Stimulated activated CD8-positive, alpha-beta memory T cell treated with anti-CD3 and anti-CD28 coated beads, Interleukin-15, amount 100 ng/mL, for 4 hours (primary cell): ENCODE data around the gene IL1R2.

Experiments
- DNase-seq, 2 donors: peaks; one replicate each; pipeline ENCODE4 v3.0.0-alpha.2; 2020; ENCODE audit warnings: low read depth in 2 of 2

The IL1R2 gene

DNA sequence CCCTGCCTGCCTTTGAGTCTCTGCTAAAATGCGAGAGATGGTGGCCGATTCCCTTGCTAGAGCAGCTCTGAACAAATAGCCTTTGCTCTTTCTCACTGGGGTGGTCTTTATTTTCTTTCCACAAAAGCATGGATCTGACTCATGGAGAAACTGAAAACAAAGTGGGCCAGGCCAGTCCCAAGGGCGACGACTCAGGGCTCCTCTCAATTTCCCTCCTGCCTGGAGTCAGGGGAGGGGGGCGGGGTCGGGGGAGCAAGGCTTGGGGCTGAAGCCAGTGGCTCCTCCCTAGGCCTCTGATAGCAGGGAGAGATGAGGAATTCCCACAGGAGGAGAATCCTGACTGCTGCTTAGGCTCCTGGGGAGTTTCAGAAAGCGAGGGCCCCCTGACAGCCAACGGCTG is 17.1 kb upstream of the IL1R2 start:
- DNase-seq = no peak

GRCh38 chr2:101975171-101975870 is 16.4 kb upstream of the IL1R2 start:
- DNase-seq = no peak

DNA sequence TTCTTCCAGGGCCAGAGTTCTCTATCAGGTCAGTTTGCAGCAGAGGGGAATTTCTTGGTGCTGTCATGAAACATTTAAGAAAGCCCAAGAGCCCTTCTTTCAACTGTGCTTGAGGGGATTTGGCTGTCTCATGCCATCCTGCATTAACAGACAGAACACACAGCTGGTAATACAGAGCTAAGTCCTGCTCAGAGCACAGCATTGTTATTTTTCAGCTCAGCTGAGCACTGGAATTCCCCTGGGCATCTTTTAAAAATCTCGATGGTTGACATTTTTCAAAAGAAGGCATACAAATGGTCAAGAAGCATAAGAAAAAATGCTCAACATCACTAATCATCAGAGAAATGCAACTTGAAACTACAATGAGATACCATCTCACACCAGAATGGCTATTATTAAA is 14.9 kb upstream of the IL1R2 start:
- DNase-seq = no peak

DNA sequence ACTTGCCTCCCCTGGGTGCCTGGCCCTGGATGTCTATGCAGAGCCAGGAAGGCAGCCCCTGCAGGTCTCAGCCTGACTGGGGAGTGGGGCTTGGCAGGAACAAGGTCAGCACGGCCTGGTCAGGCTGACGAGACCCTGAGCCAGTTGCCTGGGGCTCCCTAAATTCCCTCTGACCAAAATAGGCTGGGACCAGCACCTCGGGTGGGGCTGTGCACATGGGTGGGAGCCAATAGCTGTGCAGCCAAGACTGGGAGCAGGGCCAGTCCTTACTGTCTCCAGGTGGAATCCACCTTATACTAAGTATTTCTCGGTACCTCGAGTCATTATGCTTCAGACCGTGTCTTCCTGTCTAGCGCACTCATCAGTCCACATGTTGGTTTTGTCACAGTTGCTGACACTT is 11.4 kb upstream of the IL1R2 start:
- DNase-seq = no peak

DNA sequence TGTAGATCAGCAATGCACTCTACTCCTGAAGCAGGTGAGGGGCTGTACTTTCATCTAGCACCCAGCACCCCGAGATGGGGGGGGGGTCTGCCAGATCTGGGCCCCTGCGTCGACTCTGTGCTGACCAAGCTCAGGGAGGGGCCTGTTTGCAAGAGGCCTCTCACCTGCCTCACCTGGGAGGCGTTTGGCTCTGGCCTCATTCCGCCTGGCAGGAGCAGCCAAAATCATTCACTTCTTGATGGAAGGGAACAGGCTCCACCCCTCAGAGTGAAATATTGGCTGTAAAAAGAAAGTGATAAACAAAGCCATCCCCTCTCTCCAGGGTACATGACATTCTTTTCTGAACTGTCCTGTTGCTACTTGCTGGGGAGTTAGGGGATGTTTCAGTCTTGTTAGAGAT is 10.7 kb upstream of the IL1R2 start:
- no peak for DNase-seq

GRCh38 chr2:101981504-101981903 is 10.3 kb upstream of the IL1R2 start:
- DNase-seq = no peak

- DNase-seq = no peak
Observed at GRCh38 chr2:101982495-101983029, 9.2 kb upstream of the IL1R2 start.

DNA sequence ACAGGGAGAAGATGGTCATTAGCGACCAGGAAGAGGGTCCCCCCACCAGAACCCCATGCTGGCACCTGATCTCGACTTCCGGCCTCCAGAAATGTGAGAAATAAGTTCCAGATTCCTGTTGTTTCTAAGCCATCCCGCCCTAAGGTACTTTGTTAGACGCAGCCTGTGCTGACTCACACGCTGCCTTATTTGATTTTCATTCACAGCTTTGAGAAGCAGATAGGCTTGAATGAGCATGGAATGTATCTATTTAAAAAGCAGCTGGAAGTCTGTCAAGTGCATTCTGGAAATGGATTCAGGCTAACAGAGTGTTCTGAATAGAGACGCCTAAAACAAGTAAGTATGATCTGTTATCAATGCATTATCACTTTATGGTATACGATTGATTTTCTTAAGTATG is 8.3 kb upstream of the IL1R2 start:
- no peak for DNase-seq

DNA sequence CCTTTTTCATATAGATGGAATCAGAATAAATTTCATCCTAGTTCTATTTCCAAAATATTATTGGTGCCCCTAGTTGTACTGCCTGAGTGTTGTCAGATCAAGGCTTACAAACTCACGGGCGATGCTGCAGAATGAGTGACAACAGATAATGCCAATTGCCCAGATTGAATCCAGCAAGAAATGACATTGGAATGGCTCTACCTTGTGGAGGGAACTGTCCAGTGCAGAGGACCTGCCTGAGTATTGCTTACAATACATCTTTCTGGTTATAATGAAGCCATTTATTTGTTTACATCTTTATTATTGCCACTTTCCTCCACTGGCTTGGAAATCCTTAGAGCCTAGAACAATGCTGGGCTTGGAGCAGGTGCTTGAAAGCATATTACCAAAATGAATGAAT is 7.8 kb upstream of the IL1R2 start:
- DNase-seq = no peak

DNA sequence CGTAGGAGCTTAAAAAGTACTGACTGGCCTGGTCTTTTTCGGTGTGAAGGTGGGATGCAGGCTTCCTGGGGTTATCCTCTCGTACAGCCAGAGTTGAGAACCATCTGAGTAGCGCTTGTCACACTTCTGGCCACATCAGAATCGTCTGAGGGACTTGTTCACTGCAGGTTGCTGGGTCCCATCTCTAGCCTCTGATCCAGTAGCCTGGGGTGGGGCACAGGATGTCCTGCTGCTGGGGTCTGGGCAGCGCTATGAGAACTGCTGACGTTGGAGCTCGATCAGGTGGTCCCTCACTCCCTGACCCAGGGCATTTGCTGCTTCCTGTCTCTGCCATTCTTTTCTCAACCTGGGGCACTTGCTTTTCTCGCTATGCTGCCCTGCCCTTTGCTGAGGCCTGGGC is 7.1 kb upstream of the IL1R2 start:
- no peak for DNase-seq

DNA sequence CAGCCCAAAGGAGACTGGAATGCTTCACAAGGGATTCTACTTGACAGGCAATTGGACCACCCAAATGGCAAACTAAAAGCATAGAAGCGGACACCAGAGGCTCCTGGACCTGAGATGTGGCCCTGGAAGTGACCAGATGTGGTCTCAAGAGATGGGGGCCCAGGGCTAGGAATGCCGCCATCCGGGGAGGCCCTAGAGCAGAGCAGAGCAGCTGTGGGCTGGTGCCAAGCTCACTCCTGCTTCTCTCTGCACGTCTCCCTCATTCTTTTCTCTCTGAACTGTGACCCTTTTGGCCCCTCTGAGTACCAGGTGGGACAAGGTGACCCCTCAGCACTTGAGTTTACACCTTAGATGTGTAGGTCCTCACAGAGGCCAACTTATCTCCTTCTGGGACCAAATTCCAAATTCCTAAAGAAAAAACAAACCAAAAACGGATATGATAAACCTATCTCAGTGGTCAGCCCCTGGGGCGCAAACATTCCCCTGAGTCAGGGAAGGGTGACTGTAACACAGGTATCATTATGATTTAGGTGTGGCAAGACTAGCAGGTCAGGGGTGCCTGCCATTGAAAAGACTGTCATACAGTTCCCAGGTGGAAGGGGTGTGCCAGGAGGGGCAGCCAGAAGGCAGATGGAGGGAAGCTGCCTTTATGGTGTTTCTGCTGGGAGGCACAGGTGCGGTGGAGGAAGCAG is 6.5 kb upstream of the IL1R2 start:
- no peak for DNase-seq

- no peak for DNase-seq
Observed at GRCh38 chr2:101985793-101986164, 6.0 kb upstream of the IL1R2 start.

DNA sequence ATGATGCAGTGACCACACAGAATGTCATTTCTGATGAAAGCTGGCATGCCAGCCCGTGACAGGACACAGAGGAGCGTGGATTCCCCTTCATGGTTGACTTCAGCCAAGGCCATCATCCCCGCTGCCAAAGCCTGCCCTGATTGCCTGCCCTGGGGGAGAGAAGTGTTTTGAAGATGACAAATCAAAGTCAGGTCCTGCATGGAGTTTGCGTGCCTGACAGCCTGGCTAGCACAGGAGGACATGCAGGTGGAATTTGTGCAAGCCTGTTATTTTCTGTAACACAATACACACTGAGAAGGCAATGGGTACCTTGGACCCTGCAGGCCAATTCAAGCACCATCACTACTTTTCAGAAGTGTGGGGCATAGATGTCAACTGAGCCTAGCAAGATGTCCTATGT is 5.4 kb upstream of the IL1R2 start:
- DNase-seq = no peak

GRCh38 chr2:101986804-101987740 is 4.7 kb upstream of the IL1R2 start:
- no peak for DNase-seq

DNA sequence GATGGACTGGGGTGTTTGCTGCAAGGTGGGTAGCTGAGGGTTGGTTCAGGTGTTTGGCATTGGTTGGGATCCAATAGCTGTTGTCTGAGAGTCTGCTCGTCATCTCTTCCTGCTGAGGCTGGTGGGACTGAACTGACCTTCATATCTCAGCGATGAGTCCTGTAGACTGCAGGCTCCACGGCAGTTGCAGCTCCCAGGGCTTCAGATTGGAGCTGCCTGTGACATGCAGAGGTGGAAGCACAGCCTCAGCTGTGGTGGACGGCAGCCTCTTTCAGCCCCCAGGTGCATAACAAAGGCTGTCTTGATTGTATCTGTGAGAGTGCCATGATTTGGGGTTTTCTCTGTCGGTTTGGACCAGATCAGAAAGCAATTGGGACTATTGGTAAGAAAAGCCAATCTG is 3.9 kb upstream of the IL1R2 start:
- no peak for DNase-seq

GRCh38 chr2:101988541-101988940 is 3.2 kb upstream of the IL1R2 start:
- DNase-seq = no peak

GRCh38 chr2:101989740-101990460 is 1.9 kb upstream of the IL1R2 start:
- DNase-seq = no peak

DNA sequence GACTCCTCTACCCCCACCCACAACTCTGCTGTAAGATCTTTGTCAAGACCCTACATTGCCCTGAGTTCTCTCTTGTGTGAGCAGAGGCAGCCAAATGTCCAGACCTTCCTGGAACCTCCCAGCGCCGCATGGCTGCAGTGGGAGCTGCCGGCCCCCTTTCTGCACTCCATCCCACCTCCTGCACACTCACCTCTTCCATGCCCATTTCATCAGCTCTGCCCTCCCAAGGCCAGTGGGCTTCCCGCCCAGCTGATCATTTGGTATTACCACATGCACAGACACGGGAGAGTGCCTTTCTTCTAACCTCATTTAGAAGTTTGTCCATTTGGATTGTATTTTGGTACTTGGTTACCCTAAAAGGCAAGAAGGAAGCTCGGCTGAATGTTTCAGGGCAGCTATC is 2.0 kb downstream of the IL1R2 start:
- no peak for DNase-seq

- no peak for DNase-seq
Observed at GRCh38 chr2:101995019-101995418, 3.3 kb downstream of the IL1R2 start.

DNA sequence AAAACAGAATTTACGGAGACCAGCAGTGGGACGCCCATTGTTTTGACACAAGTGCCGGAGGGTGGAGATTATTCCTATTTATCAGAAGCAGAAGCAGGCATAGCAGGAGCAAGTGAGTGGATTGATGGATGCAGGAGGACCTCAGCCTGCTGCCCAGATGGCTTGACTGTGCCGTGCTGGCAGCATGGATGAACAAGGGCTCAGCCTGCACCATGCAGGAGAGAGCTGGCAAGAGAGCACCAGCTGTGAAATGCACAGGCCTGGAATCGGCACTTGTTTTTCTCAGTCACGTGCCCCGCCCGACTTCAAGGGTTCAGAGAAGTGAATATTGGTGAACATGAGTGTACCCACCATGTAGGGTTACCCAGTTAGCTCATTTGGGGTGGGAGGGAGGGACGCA is 4.0 kb downstream of the IL1R2 start:
- DNase-seq = no peak

DNA sequence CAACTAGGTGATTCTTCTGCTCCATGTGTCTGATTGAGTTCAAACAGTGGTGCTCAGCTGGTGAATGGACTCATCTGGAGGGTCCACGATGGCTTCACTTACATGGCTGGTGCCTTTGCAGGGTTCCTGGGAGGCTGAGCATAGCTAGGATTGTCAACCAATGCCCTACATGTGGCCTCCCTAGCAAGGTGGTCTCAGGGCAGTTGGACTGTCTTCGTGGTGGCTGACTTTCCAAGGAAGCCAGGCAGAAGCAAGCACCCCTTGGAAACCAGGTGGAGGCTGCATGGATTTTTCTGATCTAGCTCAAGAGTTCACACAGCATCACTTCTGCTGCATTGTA is 6.8 kb downstream of the IL1R2 start:
- DNase-seq = no peak
